HG03175 (cell line): Measurements from ENCODE around the gene MRPL10.
A peak's percentile ranks its signal among the peaks of the same experiment; 100 is the strongest.

Experiments
- ATAC-seq: cut with Tn5 transposase; IDR thresholded peaks from one replicate; pipeline ENCODE4 v1.9.1; 2021; ENCODE audit warnings: mild to moderate bottlenecking, moderate library complexity; ENCODE audit not compliant: unreplicated experiment

The MRPL10 gene

GRCh38 chr17:47860386-47860785 is 29.0 kb upstream of the MRPL10 start:
- no peak for ATAC-seq

GRCh38 chr17:47857551-47858455 is 26.5 kb upstream of the MRPL10 start:
- no peak for ATAC-seq

- ATAC-seq = no peak
Observed at GRCh38 chr17:47856830-47857229, 25.5 kb upstream of the MRPL10 start.

DNA sequence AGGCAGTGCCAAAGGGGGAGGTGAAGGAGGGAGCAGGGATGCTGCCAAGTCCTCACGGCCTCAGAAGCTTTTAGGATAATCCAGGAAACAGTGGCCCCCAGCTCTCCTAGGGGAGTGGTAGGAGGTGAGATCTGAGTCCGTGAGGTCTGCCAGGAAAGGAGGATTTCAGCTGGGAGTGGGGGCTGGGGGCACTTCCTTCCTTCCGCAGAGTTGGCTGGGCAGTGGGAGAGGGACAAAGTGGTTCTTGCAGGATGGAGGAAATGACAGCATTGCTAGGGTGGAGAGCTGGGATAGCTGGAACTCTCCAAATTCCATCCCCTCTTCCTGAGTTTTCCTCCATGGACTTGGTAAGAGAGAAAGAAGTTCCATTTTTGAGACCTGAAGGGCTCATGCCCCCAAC is 24.4 kb upstream of the MRPL10 start:
- no peak for ATAC-seq

DNA sequence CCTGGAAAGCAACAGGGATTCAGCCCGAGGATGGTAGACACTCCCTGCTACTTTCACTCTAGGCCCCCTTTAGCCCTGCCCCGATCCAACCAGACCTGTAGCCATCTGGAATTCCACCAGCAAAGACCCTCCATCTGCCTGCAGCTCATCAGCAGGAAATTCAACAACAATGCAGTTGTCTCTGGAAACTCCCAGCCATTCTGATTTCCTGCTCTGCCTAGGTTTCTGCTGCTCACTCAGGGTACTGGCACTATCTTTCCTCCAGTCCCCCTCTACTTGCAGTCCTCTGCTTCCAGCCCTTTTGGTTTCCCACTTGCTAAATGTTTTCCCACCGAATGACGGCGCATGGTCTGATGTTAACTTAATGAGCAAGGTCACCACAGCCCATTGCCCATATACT is 22.3 kb upstream of the MRPL10 start:
- no peak for ATAC-seq

DNA sequence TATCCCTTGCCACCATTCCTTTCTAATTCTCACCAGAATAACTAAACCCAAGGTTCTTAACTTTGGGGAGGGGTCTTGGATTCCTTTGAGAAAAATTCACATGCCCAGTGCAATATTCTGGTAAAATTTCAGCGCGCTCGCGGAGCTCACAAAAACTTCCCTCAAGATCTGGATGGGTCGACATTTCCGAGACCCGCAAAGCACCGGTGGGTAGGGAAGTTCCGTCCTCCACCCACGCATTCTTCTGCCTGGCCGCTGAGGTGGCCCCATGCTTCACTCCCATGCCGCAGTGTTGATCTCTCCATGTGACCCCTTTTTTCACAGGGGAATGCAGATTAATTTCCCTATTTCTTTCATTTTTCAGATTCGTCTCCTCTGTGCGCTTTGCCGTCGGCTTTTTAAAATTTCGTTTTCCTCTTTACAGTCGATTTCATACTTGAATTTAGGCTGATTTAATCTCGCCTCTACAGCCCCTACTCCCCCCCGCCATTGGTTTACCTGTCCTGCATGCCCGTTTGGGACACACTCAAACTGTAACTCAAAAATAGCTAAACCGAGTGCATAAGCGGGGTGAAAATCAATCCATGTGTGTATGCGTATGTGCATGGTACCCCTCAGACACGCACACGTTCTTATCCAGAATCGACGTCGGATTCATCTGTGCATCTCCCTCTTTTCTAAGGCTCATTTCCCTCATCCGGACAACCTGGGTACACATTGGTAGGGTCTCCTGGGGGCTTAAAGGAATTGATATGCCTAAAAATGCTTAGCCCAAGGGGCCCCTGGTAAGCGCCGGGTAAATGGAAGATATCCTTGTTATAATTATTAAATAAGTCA is 21.0 kb upstream of the MRPL10 start:
- ATAC-seq = no peak

GRCh38 chr17:47851764-47852112 is 20.4 kb upstream of the MRPL10 start:
- ATAC-seq = no peak

GRCh38 chr17:47850692-47851573 is 19.6 kb upstream of the MRPL10 start, which contains the start of gene SP6:
Gene SP6 (minus strand): TSS chr17:47851163. CDS start chr17:47848429, 2,734 bp downstream.
- no peak for ATAC-seq

GRCh38 chr17:47850373-47850691 is 19.0 kb upstream of the MRPL10 start:
- no peak for ATAC-seq

DNA sequence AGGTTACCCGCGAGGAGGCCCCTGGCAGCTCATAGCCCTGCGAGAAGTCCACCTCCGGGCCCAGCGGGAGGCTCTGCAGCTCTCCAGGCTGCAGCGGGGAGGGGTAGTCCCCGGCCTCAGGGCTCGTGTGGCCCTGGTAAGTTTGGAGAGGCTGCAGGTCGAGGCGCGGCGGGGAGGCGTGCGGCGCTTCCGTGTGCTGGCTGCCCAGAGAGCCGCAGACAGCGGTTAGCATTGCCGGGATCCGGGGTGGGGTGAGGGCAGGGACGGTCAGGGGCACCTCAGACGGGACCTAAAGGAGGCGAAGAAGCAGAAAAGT is 16.8 kb upstream of the MRPL10 start:
- no peak for ATAC-seq

- ATAC-seq = no peak
Observed at GRCh38 chr17:47847341-47848197, 16.2 kb upstream of the MRPL10 start.

DNA sequence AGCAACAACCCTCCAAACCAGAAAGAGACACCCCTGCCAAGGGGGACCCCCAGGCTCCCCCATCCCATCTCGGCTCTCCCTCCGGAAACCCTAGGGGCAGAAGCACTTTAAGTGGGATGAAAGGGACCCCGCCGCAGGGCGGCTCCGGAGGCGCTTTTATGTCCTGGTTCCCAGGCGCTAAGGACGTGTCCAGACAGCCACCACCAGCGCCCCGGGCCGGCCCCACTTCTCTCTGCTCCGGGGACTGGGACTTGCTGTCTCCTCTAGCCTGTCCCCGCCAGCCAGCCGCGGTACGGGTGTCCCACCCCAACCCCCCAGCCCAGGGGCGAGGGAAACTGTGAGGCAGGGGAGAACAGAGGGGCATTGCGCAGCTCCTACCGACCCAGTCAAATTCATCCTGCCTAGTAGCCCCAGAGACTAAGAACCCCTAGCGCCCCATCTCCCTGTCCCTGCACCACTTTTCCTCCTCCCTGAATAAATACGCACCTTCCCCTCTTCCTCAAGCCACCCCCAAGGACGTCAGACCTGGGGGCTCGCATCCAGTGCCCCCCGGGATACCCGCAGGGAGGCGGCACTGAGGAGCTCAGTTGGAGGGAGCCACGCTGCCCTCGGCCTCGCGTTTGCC is 15.5 kb upstream of the MRPL10 start:
- no peak for ATAC-seq

DNA sequence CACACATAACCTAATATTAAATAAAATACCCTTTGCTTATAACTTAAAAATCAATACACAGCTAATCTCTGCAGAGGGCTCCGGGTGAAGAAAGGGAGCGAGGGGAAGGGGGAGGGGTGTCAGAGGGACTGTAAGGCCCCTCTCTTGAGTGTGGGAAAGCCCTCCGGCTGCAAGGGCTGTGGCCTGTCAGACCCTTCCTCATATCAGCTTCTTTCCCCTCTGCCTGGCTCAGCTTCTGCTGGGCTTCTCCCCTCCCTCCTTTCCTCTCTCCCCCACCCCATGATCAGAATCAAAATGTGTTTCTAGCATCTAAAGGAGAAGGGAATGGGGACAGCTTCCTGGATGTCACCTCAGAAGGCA is 14.4 kb upstream of the MRPL10 start:
- no peak for ATAC-seq

DNA sequence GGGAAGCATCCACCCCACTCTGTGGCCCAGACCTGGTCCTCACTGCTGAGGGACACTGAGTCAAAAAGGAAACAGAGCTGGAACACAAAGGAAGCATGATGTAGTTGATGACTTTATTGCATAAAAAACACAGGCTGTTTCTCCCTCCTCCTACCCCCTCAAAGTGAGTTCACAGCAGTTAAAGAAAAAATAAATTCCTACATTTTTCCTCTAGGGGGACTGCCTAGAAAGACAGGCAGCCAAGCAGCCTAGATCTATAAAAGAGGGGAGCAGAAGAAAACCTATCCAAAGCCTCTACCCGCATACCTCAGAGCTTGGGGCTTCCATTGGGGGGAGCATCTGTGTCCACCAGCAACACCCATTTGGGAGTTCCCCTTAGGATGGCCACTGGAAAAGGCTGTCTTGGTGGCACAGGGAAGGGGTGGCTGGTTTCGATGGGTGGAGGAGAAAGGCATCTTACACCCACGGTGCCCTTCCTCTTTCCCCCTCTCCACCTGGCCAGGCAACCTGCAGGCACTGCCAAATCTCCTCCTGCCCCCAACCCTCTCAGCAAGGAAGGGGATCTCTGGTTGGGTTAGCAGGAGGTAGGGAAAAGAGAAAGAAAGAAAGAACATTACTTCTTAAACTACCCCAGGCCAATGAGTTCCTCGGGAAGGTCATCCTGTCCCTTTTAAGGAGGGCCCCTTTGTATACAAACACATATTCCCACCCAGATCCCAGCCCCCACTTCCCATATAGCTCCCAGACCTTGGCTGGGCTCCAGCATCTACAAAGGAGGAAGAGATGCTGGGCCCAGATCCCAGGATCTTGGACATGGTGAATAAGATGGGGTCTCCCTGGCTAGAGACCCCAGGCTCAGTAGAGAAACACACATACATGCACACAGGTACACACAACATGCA is 13.7 kb upstream of the MRPL10 start:
- no peak for ATAC-seq

DNA sequence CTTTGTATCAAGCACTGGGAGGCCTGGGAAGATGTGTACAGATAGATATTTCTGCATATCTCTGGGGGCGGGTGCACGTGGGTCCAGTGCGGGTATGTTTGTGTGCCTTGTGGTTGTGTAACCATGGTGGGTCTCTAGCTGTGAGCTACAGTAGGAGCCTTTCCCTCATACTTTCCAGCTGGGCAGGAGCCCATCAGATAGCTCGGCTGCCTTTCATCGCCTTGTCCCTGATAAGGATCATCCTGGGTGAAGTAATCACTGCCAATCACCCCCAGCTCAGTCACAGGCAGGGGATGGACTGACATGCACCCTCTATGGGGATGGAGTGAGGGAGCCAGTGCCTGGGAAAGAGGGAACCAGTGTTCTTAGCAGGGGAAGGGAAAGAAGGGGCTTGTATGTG is 12.9 kb upstream of the MRPL10 start:
- ATAC-seq = no peak

GRCh38 chr17:47843391-47843730 is 12.0 kb upstream of the MRPL10 start:
- ATAC-seq = no peak

GRCh38 chr17:47841488-47842291 is 10.3 kb upstream of the MRPL10 start:
- ATAC-seq = no peak

GRCh38 chr17:47840742-47841487 is 9.6 kb upstream of the MRPL10 start, which contains the start of gene SCRN2:
Gene SCRN2 (minus strand): TSS chr17:47841273. CDS start chr17:47840843, 430 bp downstream.
- ATAC-seq = peak; percentile 84
